Activated naive CD4-positive, alpha-beta T cell treated with anti-CD3 and anti-CD28 coated beads, Interleukin-2, amount 50 U/mL, for 16 hours (primary cell): Measurements from ENCODE around the gene GLS.
"Not testable (repeated sequence)": the region's sequence is repeated elsewhere in the genome, so short reads cannot be mapped to it uniquely, and the experiment has no call there.

Experiments
- DNase-seq: peaks from one replicate; pipeline ENCODE4 v3.0.0-alpha.2; 2020

The GLS gene

DNA sequence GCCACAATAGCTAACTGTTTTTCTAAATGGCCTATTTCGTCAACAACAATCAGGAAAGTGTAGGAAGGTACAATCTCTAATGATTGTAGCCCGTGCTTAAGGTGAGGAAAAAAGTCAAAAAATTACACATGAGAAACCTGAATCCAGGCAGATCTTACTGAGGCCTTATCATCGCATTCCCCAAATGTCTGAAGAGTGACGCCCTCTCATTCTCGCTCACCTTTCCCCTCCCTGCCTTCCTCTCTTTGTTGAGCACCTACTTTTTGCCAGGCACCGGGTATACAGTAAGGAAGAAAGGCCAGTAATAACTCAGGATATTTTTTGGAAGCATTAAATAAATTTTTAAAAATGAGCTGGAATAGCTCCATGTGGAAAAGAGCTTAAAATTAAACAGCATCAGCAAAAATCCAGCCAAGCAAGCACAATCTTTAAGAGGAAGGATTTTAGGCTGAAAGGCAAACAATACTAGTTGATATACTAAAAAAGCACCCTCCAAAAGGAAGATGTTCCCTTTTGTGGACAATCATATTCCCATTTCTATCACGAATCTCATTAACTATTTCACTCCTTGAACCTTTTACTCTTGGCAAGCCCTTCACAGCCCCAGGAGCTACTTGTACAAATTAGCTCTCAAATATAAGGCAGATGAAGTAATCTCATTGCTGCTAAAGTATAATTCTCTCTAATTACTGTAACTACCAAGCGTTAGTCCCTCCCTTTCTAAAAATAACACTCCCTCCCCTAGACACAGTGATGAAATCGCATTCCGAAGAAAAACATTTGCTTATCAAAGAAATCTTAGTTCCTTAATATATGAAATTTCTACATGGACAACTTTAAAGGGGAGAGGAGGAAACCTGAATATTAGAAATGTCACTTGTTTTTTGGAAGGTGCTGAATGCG, 93.4 kb downstream of the GLS start:
- DNase-seq: no peak

DNA sequence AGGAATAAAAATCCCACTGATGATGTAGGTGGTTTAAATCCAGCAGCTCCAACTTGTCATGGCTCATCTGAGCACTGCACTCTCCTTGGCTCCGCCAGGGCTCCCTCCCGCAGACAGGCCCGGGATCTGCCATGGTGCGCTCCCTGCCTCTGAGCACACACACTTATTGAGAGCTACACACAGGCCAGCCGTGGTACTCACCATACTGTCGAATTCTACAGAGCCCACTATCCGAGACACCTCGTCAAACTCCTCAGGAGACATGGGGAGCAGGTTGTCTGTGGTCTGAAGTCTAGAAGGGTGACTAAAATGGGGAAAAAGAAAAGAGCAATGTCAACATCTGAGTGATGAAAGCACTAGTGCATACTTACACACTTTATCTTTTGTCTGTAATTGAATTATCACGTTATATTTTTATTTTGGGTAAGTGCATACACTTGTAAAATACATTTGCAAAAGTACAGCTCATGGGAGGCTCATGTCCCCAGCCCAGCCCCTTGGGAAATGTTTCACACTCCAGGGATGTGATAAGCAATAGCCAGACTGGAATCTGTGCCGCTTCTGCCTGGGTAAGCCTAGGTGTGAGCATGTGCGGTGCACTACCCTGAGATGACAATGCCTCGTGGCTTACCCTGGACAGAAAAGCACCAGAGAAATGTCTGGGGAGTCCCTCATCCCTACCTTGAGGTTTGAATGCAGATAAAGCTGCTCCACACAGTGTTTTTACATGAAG, 94.2 kb downstream of the GLS start:
- DNase-seq: no peak

DNA sequence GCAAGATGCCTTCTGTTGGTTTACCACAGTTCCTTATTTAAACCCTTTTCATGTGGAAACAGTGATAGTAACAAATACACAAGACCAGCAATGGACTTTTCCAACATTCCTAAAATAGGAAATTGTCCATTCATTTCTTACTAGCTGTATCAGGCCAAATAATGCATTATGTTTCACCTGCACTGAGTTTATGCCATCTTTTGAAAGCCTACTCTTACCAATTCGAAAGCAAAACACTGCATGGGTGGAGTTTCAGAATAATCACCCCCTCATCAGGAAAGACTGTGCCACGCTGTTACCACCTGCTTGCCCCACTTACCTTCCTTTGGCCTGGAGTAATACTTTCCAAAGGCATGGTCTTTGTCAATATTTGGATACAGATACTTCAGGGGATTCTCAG, 95.9 kb downstream of the GLS start:
- DNase-seq: no peak

DNA sequence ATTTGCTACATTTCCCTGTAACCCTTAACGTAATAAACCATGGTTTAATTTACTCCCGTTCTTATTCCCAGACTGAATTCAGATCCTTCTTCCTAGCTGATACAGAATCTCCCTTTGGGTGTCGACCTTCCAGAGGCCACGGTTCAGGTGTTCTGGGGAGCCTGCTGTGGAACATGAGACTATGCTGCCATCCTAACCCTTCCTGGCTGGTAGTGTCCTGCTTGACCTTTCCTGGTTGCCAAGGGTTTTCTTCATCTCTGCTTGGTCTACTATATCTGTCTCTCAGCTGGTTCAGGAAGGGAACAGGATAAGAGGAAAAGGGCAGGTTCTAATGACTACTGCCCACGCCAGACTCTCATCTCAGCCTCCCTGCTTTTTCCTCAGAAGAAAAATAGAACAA, 96.9 kb downstream of the GLS start:
- DNase-seq: no peak

DNA sequence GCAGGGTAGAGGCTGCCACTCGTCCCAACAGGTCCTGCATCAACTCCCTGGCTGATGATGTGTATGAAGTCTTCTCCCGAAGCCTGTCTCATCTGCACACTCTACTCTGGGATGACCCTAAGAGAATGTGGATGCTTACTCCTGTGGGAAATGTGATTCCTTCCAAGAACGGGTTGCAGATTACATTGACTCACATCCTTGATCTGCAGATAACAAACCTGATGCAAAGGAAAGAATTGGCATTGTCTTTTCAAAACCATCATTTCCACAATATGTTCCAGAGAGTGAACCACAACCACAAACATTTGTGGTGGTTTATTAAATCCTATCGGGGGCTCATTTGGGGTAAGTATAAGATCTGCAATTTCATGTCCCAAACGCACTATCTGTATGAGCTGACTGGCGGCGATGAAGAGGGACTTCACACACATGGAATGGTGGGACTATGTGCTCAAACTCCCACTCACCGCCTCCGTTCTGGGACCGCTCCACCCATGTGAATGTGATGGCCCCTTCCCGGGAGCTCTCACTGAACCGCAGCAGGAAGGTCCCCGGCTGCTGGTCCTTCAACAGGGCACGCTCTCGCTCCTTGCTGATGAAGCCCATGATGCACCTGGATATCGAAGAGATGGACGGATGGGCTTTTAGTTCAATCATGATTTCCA, 97.9 kb downstream of the GLS start:
- no peak for DNase-seq

DNA sequence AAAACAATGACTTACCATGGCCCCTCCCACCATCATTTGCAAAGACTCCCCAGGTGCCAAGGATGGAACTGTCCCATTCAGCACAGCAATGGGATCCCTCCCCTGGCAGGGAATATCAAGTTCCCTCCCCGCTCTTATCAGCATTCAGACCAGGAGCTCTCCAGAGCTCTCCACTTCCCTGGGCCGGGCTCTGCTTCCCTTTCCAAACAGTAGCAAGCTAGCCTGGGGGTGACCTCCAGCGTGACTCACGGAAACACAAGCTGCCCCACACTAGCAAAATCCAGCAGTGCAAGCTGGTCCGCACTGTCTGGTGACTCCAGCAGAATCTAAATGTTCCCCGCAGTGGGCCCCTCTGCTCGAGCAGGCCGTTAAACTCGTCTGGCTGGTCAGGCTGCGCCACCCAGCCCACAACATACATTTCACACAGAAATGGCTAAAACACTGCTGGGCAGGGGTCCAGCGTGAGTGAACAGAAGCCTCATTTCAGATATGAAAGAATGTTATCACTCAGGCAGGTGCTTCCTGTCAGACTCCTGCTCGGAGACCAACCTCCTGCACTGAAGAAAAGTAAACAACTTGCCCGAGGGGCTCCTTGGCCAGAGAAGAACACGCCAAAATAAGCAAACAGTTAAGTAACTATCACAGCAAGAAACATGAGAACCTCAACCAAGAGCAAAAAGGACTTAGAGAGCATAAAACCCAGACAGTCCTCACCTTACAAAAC, 99.4 kb downstream of the GLS start:
- no peak for DNase-seq

DNA sequence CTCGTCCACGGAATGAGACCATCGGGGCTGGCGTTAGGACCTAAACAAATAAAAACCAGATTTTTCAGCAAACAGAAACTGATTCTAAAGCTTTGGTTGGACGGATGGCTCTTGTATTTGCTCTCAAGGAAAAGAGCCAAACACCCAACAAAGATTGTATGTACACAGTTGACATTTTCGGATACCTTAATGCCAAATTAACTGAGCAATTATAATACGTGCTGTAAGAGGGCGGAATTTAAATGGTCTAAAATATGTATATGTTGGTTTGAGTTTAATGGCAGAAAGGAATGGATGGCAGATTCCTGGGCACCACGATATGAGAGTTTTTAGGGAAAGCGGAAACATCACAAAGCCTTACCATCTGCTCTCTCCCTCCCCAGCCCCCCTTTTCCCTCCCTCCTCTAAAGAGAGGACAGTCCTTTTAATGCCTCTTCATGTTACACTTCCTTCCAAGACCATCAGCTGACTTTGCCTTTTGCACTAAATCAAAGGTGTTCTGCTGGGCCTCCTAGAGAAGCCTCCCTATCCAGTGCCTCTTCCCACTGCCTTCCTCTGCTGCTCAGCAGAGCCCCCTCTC, 100.1 kb downstream of the GLS start:
- DNase-seq: no peak

DNA sequence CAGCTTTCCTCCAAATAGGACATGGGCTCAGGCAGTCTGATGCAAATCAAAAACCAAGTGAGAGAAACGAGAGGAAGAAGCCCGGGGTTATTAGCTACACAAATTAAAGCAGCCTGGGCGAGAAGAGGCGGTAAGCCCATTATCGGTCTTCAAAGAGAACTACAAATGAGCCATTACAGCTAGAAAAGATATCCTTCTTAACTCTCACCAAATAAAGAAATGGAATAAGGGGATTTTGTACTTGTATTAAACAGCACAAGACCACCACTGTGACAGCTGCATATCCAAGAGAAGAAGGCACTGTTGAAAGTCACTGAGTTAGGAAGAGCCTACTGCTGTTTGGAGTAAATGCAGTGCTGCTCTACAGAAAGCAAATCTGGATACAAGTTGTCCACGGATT, 100.7 kb downstream of the GLS start:
- DNase-seq: no peak

DNA sequence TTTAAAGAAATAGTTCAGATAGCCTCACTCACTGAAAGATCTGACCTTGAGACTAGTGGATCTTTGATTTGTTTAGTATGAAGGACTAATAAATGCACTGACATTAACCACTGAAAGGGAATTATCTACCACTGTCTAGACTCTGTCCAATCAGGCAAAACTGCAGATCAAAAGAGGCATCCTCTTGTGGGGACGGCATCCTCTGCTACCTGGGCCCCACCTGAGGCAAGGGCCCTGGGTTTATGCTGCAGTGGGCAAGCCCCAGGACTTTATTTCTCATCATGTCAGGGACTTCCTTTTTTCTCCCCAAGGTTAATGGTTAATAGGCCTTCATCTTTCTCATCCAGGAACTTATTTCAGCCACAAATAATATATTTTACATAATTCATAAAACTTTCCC, 101.1 kb downstream of the GLS start:
- DNase-seq: no peak

DNA sequence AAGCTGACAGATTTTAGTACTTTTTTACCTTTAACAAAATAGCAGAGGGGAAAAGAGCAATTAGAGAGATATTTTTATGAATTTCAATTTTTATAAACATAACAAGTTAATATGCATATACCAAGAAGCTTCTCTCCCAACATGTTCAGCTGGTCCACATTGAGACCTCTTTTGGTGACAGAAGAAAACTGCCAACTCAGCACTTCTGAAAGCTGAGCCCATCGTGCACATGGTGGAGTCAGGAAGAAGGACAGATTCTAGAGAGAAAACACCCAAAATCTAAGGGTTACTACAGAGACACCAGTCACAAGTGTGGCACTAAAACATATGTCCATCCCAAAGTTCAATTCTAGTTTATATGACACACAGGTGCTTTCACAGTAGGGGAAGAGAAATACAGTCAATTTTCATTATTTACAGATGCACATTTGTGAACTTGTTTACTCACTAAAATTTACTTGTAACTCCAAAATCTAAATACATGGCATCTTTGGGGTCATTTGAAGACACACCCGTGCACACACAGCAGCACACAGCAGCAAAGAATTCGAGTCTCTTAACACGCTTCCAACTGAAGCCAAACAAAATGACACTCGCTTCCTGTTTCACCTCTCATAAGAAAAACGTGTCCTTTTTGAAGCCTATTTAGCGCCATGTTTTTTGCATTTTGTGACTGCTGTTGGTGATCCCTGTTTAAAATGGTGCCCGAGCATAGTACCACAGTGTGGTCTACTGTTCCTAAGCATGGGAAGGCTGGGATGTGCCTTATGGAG, 101.8 kb downstream of the GLS start:
- no peak for DNase-seq

DNA sequence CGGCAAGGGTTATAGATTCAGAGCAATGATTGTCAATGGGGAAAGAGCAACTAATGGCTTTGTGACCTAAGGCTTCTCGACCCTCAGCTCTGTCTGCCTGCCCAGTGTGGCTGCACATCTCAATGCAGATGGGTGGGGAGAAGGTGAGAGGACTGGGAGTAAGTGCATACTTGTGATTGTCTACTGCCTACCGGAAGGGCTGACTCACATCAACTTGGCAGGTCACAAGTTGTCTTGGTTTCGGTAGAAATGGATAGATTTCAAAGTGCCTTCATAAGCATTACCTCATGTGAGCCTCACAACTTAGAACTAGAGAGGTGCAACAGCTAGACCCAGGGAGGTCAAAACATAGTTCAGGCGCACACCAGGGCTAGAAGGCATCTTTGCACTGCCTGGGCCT, 104.0 kb downstream of the GLS start:
- DNase-seq: no peak

DNA sequence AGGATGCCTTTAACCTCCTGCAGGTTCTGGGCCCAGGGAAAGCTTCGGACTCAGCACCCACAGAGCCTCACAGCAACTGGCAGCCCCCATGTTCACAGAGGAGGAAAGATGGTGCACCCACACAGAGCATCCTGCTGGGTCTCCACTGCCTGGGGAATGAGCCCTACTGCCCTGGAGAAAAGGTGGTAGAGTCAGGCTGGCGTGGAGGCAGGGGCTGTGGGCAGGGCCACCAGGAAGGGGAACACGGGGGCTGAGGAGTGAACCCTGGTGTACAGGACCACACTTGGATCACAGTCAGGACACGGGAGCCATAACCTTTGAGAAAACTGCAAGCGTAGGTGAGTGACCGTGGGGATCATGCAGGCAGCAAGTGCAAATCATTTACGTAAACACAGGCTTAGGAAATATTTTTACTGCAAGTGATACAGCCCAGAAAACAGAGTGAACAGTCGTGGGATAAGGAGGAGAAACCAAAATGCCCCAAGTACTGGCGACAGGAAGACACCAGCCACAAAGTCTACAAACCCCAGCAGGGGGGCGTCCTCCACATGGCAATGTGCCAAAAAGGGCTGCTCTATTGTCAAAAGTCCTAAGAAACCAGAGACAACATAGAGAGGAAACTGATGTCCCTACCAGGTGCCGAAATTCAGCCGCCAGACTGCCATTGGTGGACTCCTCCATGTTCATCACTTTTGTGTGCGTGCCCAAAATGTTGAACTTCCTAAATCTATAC, 105.8 kb downstream of the GLS start:
- DNase-seq: no peak

DNA sequence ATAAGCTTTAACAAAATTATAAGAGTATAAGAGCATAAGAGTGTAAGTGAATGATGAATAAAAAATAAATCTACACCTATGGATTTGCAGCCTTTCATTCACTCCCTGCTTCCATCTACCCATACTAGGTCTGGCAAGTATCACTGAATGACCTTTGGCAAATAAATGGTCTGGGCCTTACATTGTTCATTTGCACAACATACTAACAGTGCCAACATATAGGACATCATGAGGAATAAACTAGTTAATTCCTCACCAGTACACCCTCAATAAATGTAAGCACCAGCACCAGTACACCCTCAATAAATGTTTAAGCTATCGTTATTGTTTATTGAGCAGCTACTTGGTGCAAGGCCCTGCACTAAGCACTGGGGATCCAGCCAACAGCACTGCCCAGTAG, 106.5 kb downstream of the GLS start:
- DNase-seq: no peak

DNA sequence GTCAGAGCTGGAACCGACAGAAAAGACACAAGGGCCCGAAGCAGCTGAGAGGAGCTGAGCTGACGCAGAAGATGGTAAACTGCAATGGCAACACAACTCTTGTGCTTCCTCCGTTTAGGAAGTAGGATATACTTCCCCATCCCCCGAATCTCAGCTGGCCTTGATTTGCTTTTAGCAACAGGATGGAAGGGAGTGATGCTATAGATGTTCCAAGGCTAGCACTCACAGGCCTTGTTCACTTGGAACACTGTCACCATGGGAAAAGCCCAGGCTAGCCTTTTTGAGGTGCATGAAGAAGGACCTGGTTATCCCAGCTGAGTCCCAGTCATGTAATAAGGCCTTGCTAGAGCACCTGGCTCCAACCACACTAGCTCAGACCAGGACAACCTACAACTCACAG, 107.3 kb downstream of the GLS start:
- no peak for DNase-seq

DNA sequence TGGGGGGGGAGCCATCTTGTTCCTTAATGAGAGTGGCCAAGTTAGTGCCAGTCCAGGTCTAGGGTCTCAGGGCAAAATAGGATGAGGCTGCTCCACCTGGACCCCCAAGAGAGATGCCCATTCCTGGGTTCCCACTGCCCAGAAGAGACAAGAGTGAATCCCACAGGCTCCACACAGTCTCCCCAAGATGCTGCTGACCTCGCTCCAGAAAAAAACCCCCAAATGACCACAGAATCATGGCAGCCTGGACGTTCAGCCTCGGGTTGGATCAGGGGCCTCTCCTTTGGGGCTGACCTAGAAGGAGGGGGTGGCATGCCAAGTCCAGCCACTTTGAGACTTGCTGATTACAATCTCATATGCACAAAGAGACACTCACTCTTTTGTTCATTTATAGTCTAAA, 108.3 kb downstream of the GLS start:
- DNase-seq: no peak

DNA sequence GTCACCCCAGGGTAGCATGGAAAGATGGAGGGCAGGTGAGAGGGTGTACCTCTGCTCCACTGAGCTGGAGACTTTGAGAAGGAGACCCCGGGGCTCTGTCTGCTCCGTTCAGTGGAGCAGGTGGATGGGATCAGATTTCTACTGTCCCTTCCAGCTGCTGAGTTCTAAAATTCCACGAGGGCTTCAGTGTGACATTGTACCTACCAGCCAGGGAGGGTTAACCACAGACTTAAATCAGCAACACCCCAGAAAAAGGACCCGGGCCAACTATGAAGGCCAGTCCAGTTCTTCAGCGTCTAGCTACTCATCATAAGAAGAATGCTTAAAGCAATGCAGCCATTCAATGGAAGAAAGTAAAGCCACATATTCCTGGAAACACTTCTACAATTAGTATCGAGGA, 109.5 kb downstream of the GLS start:
- DNase-seq: no peak

DNA sequence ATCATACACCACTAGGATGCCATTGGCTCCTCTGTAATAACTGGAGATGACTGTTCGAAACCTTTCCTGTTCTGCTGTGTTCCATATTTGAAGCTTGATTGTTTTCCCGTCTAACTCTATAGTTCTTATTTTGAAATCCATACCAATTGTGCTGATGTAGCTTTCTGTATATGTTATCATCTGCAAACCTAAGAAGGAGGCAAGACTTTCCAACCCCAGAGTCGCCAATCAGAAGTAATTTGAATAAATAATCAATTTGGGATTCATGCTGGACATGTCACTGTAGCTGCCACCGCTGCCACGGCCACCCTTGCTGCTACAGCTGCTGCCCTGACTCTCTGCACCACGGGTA, 112.6 kb downstream of the GLS start:
- no peak for DNase-seq

DNA sequence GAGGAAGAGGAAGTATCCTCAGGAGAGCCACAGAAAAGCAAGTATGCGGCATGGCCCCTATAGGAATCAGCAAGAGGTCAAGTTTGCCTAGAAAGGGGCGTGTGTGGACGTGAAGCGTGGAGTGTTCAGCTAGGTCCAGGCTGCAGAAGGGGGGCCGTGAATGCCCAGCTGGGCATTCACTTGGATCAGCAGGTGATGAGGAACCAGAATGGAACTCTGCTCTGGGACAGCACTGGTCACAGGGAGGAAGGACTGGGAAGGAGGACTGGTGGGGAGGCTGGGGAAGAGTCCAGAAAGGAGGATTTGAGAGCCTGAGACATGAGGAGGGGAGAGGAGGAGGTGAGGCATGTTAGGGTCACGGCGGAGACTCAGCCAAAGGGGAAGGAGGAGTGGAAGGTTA, 113.5 kb downstream of the GLS start:
- DNase-seq: no peak

DNA sequence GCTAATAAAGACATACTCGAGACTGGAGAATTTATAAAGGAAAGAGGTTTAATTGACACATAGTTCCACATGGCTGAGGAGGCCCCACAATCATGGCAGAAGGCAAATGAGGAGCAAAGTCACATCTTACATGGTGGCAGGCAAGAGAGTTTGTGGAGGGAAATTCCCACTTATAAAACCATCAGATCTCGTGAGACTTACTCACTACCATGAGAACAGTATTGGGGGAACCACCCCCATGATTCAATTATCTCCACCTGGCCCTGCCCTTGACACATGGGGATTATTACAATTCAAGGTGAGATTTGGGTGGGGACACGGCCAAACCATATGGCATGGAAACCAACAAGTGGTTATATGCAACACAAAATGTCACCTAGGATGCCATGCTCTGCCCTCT, 114.7 kb downstream of the GLS start:
- DNase-seq: not testable (repeated sequence)

DNA sequence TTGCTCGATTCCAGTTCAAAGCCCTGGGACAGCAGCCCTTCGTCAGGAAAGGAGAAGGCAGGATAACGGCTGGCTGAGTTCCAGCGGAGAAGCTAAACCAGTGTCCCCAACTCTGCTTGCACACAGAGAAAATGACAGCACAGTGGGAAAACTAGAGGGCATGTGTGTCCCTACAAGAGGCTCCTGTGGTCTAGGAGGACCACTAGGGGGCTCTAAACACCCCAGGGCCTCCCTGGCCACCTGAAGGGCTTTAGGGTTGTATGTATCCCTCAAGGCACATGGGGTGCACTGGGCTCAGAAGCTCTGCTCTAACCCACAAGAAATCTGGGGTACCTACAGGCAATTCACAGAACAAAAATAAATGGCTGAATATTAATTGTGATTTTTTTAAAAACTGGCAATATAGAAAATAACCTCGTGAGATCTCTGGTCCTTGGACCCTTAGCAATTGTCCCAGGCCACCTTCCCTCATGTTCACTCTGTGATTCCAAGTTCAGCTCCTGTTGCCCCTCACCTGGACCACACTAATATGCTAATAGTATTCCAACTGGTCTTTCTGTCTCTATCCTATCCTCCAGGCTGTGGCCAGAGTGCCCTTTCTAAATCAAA, 115.8 kb downstream of the GLS start:
- no peak for DNase-seq

DNA sequence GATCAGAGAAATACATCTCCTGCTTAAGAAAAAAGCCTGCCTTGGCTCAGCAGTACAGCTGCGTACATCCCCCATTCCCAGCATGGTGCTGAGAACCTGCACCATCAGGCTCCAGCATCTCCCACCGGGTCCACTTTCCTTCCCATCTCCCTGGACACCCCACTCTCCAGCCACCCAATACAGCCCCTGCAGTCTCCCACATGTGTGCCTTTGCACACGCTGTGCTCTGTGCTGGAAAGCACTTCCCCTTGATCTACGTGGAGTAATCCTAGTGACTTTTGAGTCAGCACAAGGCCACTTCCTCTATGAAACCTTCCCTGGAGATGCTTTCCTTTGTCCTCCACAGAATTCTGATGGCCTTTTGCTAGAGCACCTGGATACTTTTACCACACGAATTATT, 116.3 kb downstream of the GLS start:
- DNase-seq: no peak
